ENCODE results near the gene GPR18. TPM values are rescaled to one million over a fixed set of nuclear protein-coding genes. Genes with fewer than 3 reads are reported as not detected.

The GPR18 gene, protein sequence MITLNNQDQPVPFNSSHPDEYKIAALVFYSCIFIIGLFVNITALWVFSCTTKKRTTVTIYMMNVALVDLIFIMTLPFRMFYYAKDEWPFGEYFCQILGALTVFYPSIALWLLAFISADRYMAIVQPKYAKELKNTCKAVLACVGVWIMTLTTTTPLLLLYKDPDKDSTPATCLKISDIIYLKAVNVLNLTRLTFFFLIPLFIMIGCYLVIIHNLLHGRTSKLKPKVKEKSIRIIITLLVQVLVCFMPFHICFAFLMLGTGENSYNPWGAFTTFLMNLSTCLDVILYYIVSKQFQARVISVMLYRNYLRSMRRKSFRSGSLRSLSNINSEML
- not detected in 2 replicates for total RNA-seq (2014; rRNA removed; shearing (Covaris generic))

GRCh38 chr13:99258210-99258860, at the start of gene GPR18:
TSS of gene GPR18 (minus strand) at chr13:99258379. CDS start at chr13:99255872, 2,507 bp downstream.
- no peak for DNase-seq (ENCODE audit: low read depth)

DNA sequence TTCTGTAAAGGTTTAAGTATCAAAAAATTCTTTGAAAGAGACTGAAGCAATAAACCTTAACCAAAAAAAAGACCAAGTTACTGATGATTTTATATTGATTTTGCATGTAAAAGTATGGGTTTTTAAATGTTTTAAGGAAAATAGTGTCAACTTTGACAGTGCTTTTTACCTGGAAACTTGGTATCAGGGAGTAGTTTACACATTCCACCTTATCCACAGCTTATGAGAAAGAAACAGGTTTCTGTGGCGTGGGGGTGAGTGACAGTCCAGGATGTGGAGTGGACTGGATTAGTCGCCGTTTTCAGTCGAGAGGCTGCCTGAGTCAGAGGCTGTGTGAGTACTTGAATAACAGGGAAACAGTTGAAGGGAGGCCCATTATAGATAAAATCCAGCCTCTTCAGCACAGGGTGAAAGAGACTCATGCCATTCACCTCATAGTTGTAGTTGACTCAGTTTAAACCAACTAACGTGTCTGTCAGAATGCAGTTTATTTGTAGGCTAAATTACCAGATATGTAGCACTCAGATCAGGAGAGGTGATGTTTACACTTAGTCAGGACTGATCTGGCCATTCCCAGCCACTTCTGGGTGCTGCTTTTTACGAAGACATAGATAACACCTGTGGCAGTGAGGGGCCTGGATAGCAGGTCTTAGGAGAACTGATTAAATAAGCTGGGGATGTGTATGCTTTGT, 49.6 kb upstream of the GPR18 start:
- peak; percentile 73 for DNase-seq (ENCODE audit: low read depth)

GRCh38 chr13:99307247-99307646, 49.1 kb upstream of the GPR18 start, which contains the start of gene GPR183:
TSS of gene GPR183 (minus strand) at chr13:99307399. CDS start at chr13:99296145, 11,254 bp downstream.
- peak; percentile 31 for DNase-seq (ENCODE audit: low read depth)

DNA sequence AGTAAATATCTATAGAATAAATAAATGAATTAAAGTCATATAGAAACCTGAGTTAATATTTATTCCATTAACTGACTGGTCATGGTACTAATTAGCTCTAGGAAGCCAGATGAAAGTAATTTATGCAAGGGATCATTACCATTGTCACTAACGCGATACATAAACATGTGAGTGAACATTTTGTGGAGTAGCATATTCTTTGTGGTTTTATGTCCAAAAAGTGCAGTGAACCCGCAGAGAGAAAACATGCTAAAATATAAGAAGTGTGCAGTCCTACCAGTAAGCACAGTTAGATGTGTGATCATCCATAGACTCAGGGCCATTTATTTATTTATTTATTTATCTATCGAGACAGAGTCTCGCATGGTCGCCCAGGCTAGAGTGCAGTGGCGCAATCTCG, 47.4 kb upstream of the GPR18 start:
- DNase-seq (ENCODE audit: low read depth), result no peak

GRCh38 chr13:99305158-99305557, 47.0 kb upstream of the GPR18 start:
- DNase-seq (ENCODE audit: low read depth), result no peak

- no peak for DNase-seq (ENCODE audit: low read depth)
Measured at GRCh38 chr13:99304541-99304940, 46.4 kb upstream of the GPR18 start.

GRCh38 chr13:99303863-99304521, 45.8 kb upstream of the GPR18 start:
- DNase-seq (ENCODE audit: low read depth), result peak; percentile 63

DNA sequence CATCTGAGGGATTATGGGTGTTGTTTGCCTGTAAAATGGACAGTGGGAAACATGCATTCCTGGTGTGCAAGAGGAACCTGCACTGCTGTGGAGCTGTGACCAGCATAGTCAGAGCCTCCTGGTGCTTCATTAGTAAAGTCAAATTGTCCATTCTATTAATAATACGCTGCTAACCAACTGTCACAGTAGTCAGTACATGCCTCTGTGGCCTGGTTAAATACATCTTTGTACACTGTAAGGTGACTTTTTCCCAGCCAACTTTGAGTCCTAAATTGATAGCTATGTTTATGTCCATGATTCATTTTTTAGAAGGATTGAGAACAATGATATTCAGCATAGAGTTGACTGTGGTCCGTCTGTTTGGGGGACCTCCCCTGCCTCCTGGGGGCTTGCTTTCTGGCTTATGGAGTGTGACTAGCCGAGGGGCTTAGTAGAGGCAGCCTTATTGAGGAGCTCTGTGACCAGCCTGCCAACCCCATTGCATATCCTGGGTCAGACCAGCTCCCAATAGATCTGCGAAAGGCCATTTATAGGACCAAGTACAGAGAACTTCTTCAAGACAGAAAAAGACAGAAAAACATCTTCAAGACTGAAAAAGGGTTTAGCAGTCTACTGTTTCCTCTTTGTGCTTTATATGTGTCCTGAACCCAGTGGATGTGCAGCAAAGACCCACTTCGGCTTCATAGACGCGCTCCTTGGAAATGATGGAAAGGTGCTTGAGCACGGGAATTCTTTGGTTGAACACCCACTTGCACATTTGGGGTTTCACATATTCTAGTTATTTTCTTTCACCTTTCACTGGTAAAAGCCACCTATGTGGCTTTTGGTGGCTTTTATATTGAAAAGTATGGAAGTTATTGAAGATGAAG, 44.7 kb upstream of the GPR18 start:
- DNase-seq (ENCODE audit: low read depth), result no peak

GRCh38 chr13:99301913-99302636, 43.9 kb upstream of the GPR18 start:
- DNase-seq (ENCODE audit: low read depth), result no peak

- no peak for DNase-seq (ENCODE audit: low read depth)
Measured at GRCh38 chr13:99301056-99301838, 43.1 kb upstream of the GPR18 start.

GRCh38 chr13:99299920-99300341, 41.8 kb upstream of the GPR18 start:
- no peak for DNase-seq (ENCODE audit: low read depth)

DNA sequence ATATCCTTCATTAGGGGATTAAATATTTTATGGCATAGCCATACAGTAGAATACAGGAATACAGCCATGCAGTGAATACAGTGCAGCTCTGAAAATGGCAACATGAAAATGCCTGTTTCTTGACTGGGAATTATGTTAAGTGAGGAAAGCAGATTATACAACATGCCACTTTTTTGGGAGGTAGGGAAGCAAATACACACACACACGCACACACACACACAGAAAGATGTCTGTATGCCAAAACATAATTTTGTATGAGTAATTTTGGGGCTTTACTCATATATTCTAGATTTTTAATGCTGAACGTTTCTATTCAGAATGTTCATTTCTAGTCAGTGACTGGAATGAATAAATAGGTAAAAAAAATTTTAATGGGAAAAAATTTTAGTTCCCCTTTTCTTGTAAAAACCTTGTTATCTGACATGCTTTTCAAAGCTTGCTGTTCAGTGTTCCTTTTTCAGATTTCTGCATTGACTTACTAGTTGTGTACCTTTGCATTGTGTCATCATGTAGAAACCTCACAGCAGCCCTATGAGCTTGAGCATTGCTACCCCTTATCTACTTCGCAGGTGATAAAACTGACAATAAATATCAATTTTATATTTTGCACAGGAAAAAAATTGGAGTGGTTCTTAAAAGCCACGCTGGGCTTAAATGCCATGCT, 41.2 kb upstream of the GPR18 start:
- DNase-seq (ENCODE audit: low read depth), result no peak

DNA sequence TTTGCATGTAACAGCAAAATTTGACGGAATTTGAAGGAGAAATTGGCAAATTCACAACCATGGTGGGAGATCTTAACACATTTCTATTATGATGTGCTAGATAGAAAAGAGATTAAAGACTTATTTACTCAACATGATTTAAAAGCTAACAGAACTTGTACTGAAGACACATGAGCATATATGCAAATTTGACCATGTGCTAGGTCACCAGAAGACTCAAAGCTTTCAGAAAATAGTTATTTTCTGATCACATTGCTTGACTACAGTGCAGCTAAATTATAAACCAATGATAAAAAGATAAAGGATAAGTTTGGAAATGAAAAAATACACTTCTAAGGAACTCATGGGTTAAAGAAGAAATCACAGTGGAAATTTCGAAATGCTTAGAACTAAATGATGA, 39.9 kb upstream of the GPR18 start:
- DNase-seq (ENCODE audit: low read depth), result no peak

GRCh38 chr13:99297331-99297730, 39.2 kb upstream of the GPR18 start:
- DNase-seq (ENCODE audit: low read depth), result no peak

DNA sequence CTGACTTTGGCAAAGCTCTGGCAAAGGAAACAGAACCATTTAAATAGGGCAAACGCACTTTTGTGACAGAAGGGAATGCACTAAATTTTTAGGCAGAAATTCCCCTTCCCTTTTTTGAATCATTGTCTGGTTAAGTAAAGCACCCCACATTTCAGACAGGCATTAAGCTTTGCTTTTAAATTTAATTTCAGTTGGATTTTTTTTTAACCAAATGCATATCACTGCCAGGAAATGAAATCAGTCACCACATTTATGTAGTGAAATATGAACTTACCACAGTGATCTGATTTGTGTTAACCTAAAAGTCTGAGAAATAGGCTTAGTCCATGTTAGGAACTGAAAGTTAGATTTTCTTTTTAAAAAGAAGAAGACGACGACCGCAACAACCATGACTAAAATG, 38.2 kb upstream of the GPR18 start:
- no peak for DNase-seq (ENCODE audit: low read depth)

GRCh38 chr13:99295488-99296252, 37.5 kb upstream of the GPR18 start:
- no peak for DNase-seq (ENCODE audit: low read depth)

GRCh38 chr13:99294958-99295357, 36.8 kb upstream of the GPR18 start:
- no peak for DNase-seq (ENCODE audit: low read depth)

DNA sequence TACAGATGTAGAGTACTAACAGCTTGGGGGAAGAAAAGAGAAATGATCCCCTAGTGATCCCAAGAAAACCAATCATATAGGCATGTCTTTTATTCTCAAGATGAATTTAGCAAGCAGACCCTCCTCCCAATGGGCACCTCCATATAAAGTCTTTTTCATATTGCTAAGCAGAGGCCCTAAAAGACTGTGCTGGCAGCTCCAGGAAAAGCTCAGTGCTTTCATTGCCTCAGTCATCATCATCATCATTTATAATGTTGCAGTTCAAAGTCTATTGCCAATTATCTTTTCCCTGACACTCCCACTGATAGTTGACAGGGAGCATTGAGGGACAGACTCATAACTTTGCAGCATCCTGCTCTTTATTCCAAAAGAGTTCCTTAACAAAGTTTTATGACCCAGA, 36.0 kb upstream of the GPR18 start:
- no peak for DNase-seq (ENCODE audit: low read depth)
